Neural progenitor cell (in vitro differentiated cells): ENCODE measurements around the gene SH3BGR. TPM values are rescaled to one million over a fixed set of nuclear protein-coding genes. Genes with fewer than 3 reads are reported as not detected.

Experiments
- DNase-seq: peaks from one replicate; pipeline ENCODE4 v3.0.0-alpha.2; 2016; ENCODE audit warnings: low spot score
- H2AFZ ChIP-seq: fragments of 200-600 bp; sonication (generic); replicated peaks from 2 replicates; pipeline ENCODE4 v1.6.1; 2016; ENCODE audit warnings: antibody characterized with exemption
- H3F3A ChIP-seq: fragments of 200-600 bp; sonication (generic); 2 replicates; pipeline ENCODE4 v1.6.1; 2016; ENCODE audit warnings: antibody characterized with exemption, low read depth
- H3K27ac ChIP-seq: fragments of 200-600 bp; sonication (generic); 2 replicates; pipeline ENCODE4 v1.5.1; 2016; ENCODE audit warnings: mild to moderate bottlenecking
- H3K27me3 ChIP-seq: fragments of 200-600 bp; sonication (generic); 2 replicates; pipeline ENCODE4 v1.6.1; 2016; ENCODE audit warnings: mild to moderate bottlenecking, moderate library complexity
- H3K36me3 ChIP-seq: fragments of 200-600 bp; sonication (generic); 2 replicates; pipeline ENCODE4 v1.5.1; 2016
- H3K4me1 ChIP-seq: fragments of 200-600 bp; sonication (generic); 2 replicates; pipeline ENCODE4 v1.6.1; 2016; ENCODE audit warnings: mixed run types
- H3K4me2 ChIP-seq: fragments of 200-600 bp; sonication (generic); 2 replicates; pipeline ENCODE4 v1.6.1; 2016
- H3K4me3 ChIP-seq: fragments of 200-600 bp; sonication (generic); 2 replicates; pipeline ENCODE4 v1.5.1; 2016
- H3K79me2 ChIP-seq: fragments of 200-600 bp; sonication (generic); 2 replicates; pipeline ENCODE4 v1.6.1; 2016; ENCODE audit warnings: low read depth
- H3K9ac ChIP-seq: fragments of 200-600 bp; sonication (generic); 2 replicates; pipeline ENCODE4 v1.6.1; 2016
- H3K9me3 ChIP-seq: fragments of 200-600 bp; sonication (generic); 2 replicates; pipeline ENCODE4 v1.5.1; 2016; ENCODE audit warnings: low read depth
- H4K20me1 ChIP-seq: fragments of 200-600 bp; sonication (generic); 2 replicates; pipeline ENCODE4 v1.6.1; 2016; ENCODE audit warnings: low read depth
- H3K27ac Mint-ChIP-seq: 3 replicates; pipeline ENCODE4 v1.8.0; 2021; ENCODE audit warnings: mixed read lengths
- H3K27me3 Mint-ChIP-seq: 2 replicates; pipeline ENCODE4 v1.8.0; 2022; ENCODE audit warnings: low read depth, mild to moderate bottlenecking, inconsistent platforms, moderate library complexity, mixed read lengths; ENCODE audit not compliant: insufficient read depth
- H3K36me3 Mint-ChIP-seq: 3 replicates; pipeline ENCODE4 v1.8.0; 2021; ENCODE audit warnings: mixed read lengths
- H3K4me1 Mint-ChIP-seq: 3 replicates; pipeline ENCODE4 v1.8.0; 2021; ENCODE audit warnings: mixed read lengths
- H3K4me3 Mint-ChIP-seq: 3 replicates; pipeline ENCODE4 v1.8.0; 2021; ENCODE audit warnings: mild to moderate bottlenecking, moderate library complexity, mixed read lengths
- H3K9me3 Mint-ChIP-seq: 3 replicates; pipeline ENCODE4 v1.8.0; 2020; ENCODE audit warnings: mixed read lengths
- CTCF ChIP-seq: fragments of 200-600 bp; sonication (generic); IDR thresholded peaks from 2 replicates; pipeline ENCODE4 v1.5.1; 2017; ENCODE audit warnings: antibody characterized with exemption, mild to moderate bottlenecking
- EZH2 ChIP-seq: fragments of 200-600 bp; sonication (generic); IDR thresholded peaks from 2 replicates; pipeline ENCODE4 v1.6.1; 2017; ENCODE audit warnings: antibody characterized with exemption, mild to moderate bottlenecking, moderate library complexity
- EZH2phosphoT487 ChIP-seq: fragments of 200-600 bp; sonication (generic); IDR thresholded peaks from 2 replicates; pipeline ENCODE4 v1.6.1; 2017; ENCODE audit warnings: antibody characterized with exemption
- total RNA-seq: library from RNA; depleted of rRNA; stranded (reverse); fragments of >200 nt; gene quantifications from 2 replicates; pipeline ENCODE4 v1.2.3, GENCODE V29; 2015; ENCODE audit warnings: low replicate concordance

Gene SH3BGR
- total RNA-seq, 1 donor from 2014 or later: 12.2 TPM

GRCh38 chr21:39445321-39446269, 6.2 kb upstream of the SH3BGR start, which contains the start of gene LCA5L:
Gene LCA5L, minus strand, starts transcription at chr21:39445778. Its CDS starts 17,285 bp downstream, at chr21:39428493.
- H3K4me1 Mint-ChIP-seq: peaks cover 13% of the 10 kb centered on the region
- Histone ChIP-seq H3K4me3 (peak within 1 kb of the TSS; percentile 90), H3K36me3 (no peaks in the 10 kb centered on the region), H3K79me2 (no peaks in the 10 kb centered on the region), H3K9ac (peak within 1 kb of the TSS; percentile 51), H4K20me1 (no peaks in the 10 kb centered on the region), H3K9me3 (no peaks in the 10 kb centered on the region), H3K27me3 (no peaks in the 10 kb centered on the region), H3K4me1 (peaks cover 24% of the 10 kb centered on the region), H3K4me2 (peak within 1 kb of the TSS; percentile 96), H3F3A (peaks cover 11% of the 10 kb centered on the region), H2AFZ (peak within 1 kb of the TSS; percentile 93), H3K27ac (peak within 1 kb of the TSS; percentile 87)
- no peaks in the 10 kb centered on the region for H3K27me3 Mint-ChIP-seq
- no peak for TF ChIP-seq EZH2
- no peak for TF ChIP-seq CTCF
- TF ChIP-seq EZH2phosphoT487: no peak
- peaks cover 2% of the 10 kb centered on the region for H3K36me3 Mint-ChIP-seq
- DNase-seq: peak; percentile 97
- peak within 1 kb of the TSS; percentile 84 for H3K27ac Mint-ChIP-seq
- peaks cover 2% of the 10 kb centered on the region for H3K9me3 Mint-ChIP-seq
- peak within 1 kb of the TSS; percentile 92 for H3K4me3 Mint-ChIP-seq

GRCh38 chr21:39447264-39447663, 4.5 kb upstream of the SH3BGR start:
- TF ChIP-seq EZH2: no peak
- no peak for TF ChIP-seq CTCF
- no peak for TF ChIP-seq EZH2phosphoT487
- Histone ChIP-seq H3K4me1 (peaks cover 29% of the 10 kb centered on the region), H3K4me2 (no peak overlapping the region), H2AFZ (no peak overlapping the region), H3F3A (peaks cover 22% of the 10 kb centered on the region), H3K4me3 (no peak overlapping the region), H3K36me3 (no peaks in the 10 kb centered on the region), H3K27me3 (no peaks in the 10 kb centered on the region), H3K9ac (no peak overlapping the region), H3K27ac (no peak overlapping the region), H4K20me1 (no peaks in the 10 kb centered on the region), H3K9me3 (no peaks in the 10 kb centered on the region), H3K79me2 (no peaks in the 10 kb centered on the region)
- H3K36me3 Mint-ChIP-seq: peaks cover 2% of the 10 kb centered on the region
- H3K27ac Mint-ChIP-seq: no peak overlapping the region
- peak overlapping the region; percentile 92 for H3K4me3 Mint-ChIP-seq
- H3K27me3 Mint-ChIP-seq: no peaks in the 10 kb centered on the region
- peaks cover 2% of the 10 kb centered on the region for H3K9me3 Mint-ChIP-seq
- DNase-seq: no peak
- H3K4me1 Mint-ChIP-seq: peaks cover 24% of the 10 kb centered on the region

DNA sequence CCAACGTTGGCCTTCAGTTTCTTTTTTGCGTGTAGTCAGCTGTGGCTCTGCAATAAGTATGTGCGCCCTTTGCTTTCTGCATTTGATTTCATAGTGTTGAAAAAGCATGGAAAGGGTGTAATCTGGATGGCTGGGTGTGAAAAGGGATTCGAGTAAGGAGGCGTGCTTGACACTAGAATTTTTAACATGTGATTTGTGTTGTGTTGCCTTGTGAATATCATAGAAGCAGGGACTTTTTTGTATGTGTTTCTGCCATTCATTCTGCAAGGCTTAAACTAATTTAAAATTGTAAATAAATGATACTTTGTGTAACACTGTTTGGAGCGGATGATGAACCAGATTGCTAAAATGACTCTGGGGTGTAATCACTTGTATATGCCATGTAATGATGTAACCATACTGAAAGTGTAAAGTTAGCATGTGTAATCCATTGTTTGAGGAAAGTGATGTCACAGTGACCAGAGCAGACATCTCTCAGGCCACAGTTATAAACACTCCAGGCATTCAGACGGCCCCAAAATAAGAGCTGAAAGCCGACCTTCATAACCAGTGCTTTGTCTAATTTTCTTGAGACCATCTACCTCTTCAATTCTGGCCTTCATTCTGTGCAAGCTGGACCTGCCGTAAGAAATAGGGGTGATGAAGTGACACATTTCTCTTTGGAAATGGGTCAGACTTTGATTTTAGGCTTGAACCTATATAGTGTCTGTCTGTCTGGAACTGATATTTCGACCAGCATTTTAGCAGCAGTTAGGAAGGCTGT, 618 bp downstream of the SH3BGR start:
- no peaks in the 10 kb centered on the region for H3K27me3 ChIP-seq
- peak overlapping the region; percentile 52 for H2AFZ ChIP-seq
- DNase-seq: no peak
- H3K9me3 ChIP-seq: no peaks in the 10 kb centered on the region
- H3K4me2 ChIP-seq: peak overlapping the region; percentile 52
- H3K36me3 ChIP-seq: no peaks in the 10 kb centered on the region
- H3K27me3 Mint-ChIP-seq: peaks cover 2% of the 10 kb centered on the region
- no peaks in the 10 kb centered on the region for H3K79me2 ChIP-seq
- no peaks in the 10 kb centered on the region for H3K36me3 Mint-ChIP-seq
- peak overlapping the region; percentile 27 for H3K4me3 ChIP-seq
- H3K9ac ChIP-seq: no peak overlapping the region
- TF ChIP-seq EZH2phosphoT487: no peak
- TF ChIP-seq CTCF: no peak
- TF ChIP-seq EZH2: no peak
- no peak overlapping the region for H3K4me3 Mint-ChIP-seq
- H3K4me1 Mint-ChIP-seq: peaks cover 18% of the 10 kb centered on the region
- no peaks in the 10 kb centered on the region for H4K20me1 ChIP-seq
- peaks cover 20% of the 10 kb centered on the region for H3F3A ChIP-seq
- H3K27ac ChIP-seq: no peak overlapping the region
- H3K9me3 Mint-ChIP-seq: peaks cover 2% of the 10 kb centered on the region
- peak overlapping the region; percentile 11 for H3K27ac Mint-ChIP-seq
- H3K4me1 ChIP-seq: peaks cover 19% of the 10 kb centered on the region
